Breast epithelium (tissue), 4 donors: Measurements from ENCODE around the gene AKR1C4. TPM values are rescaled to one million over a fixed set of nuclear protein-coding genes. Genes with fewer than 3 reads are reported as not detected.

ENCODE experiments used
- DNase-seq, 2 donors: peaks; one replicate each; pipeline ENCODE4 v3.0.0-alpha.2; 2019; ENCODE audit warnings: low spot score in 2 of 2
- H3K27ac ChIP-seq, 2 donors: fragments of 200-600 bp; sonication (generic) in 1 of 2; one replicate each; pipeline ENCODE4 v1.5.1; 2016 to 2019; ENCODE audit warnings: mild to moderate bottlenecking in 1 of 2
- H3K27me3 ChIP-seq, 2 donors: fragments of 200-600 bp; sonication (generic) in 1 of 2; one replicate each; pipeline versions ENCODE4 v1.5.1 to v1.6.0; 2017 to 2019; ENCODE audit warnings: control low read depth in 1 of 2, mild to moderate bottlenecking in 1 of 2
- H3K36me3 ChIP-seq: fragments of 200-600 bp; one replicate; pipeline ENCODE4 v1.5.1; 2019
- H3K4me1 ChIP-seq, 2 donors: fragments of 200-600 bp; sonication (generic); one replicate each; pipeline ENCODE4 v1.5.1; 2016 to 2019; ENCODE audit warnings: control low read depth in 1 of 2
- H3K4me3 ChIP-seq, 3 donors: fragments of 200-600 bp; sonication (generic); 1 replicate in 2 of 3; 2 replicates in 1 of 3; pipeline ENCODE4 v1.5.1; 2016 to 2019; ENCODE audit warnings: mild to moderate bottlenecking in 3 of 3, moderate library complexity in 2 of 3
- H3K9me3 ChIP-seq, 2 donors: fragments of 200-600 bp; sonication (generic) in 1 of 2; one replicate each; pipeline ENCODE4 v1.5.1; 2016 to 2019; ENCODE audit warnings: control low read depth in 1 of 2
- CTCF ChIP-seq, 3 donors: fragments of 450-650 bp; IDR thresholded peaks; one replicate each; pipeline ENCODE4 v1.5.1; 2016 to 2017; ENCODE audit warnings: antibody characterized with exemption in 3 of 3, mild to moderate bottlenecking in 3 of 3, moderate library complexity in 3 of 3
- POLR2A ChIP-seq: fragments of 450-650 bp; IDR thresholded peaks from one replicate; pipeline ENCODE4 v1.6.1; 2016; ENCODE audit warnings: antibody characterized with exemption, mild to moderate bottlenecking, moderate library complexity
- POLR2AphosphoS5 ChIP-seq, 3 donors: sonication (generic); formaldehyde crosslinking; IDR thresholded peaks; one replicate each; pipeline ENCODE4 v1.6.1; 2017; ENCODE audit warnings: antibody characterized with exemption in 3 of 3
- intact Hi-C: fragments of 100-400 bp; cut with DNase I; formaldehyde crosslinking; loops from one replicate; pipeline ENCODE4 v1.15.1; 2023; ENCODE audit warnings: low total_unique reads
- total RNA-seq, 3 donors: library from RNA; depleted of rRNA; stranded (reverse); fragments of >200 nt; gene quantifications; one replicate each; pipeline ENCODE4 v1.1.0, GENCODE V29; 2016

AKR1C4 gene
- total RNA-seq, 3 donors from 2014 or later = not detected

DNA sequence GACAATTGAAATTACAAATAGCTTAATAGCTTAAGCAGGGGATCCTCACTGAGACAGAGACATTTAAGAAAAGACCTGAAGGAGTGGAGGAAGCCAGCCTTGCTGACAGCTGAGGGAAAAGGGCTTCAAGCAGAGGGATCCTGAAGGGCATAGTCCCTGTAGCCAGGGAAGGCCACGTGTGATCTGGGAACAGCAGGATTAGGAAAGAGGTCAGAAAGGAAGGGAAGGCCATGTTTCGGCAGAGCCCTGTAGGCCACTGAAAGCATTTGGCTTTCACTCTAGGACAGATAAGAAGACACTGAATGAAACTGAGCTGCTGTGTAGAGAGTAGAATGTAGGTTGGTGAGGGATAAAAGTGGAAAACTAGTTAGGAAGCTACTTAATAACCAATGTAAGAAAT is 8.3 kb upstream of the AKR1C4 start:
- Histone ChIP-seq H3K27me3 (no peaks in the 10 kb centered on the region), H3K4me3 (no peak overlapping the region), H3K27ac (no peak overlapping the region), H3K4me1 (no peaks in the 10 kb centered on the region), H3K9me3 (no peaks in the 10 kb centered on the region), H3K36me3 (no peaks in the 10 kb centered on the region)
- TF ChIP-seq CTCF (IDR thresholded peaks at IDR 0.05) (no peak), POLR2AphosphoS5 (IDR thresholded peaks at IDR 0.05) (no peak), POLR2A (no peak)
- intact Hi-C loops = loop anchor here (10.0 kb wide), 1 partner anchor 794 kb away; no protein-coding TSS in a partner anchor
- no peak for DNase-seq

DNA sequence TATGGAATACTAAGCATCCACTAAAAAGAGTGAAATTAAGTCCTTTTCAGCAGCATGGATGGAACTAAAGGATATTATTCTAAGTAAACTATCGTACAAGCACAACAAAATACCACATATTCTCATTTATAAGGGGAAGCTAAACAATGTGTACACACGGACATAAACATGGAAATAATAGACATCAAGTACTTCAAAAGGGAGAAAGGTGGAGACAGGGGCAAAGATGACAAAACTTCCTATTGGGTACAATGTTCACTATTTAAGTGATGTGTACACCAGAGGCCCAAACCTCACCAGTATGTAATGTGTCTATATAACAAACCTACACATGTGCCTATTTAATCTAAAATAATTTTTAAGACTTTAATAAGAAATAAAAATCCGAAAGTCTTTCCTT is 2.2 kb upstream of the AKR1C4 start:
- H3K36me3 ChIP-seq = no peaks in the 10 kb centered on the region
- no peaks in the 10 kb centered on the region for H3K9me3 ChIP-seq
- intact Hi-C loops = no loop called here
- no peaks in the 10 kb centered on the region for H3K27me3 ChIP-seq
- no peaks in the 10 kb centered on the region for H3K4me1 ChIP-seq
- H3K4me3 ChIP-seq = no peak overlapping the region
- no peak for DNase-seq
- TF ChIP-seq CTCF (IDR thresholded peaks at IDR 0.05) = no peak
- TF ChIP-seq POLR2A = no peak
- no peak for TF ChIP-seq POLR2AphosphoS5 (IDR thresholded peaks at IDR 0.05)
- no peak overlapping the region for H3K27ac ChIP-seq

GRCh38 chr10:5195727-5196374 is 786 bp upstream of the AKR1C4 start:
- Histone ChIP-seq H3K4me3 (no peak overlapping the region), H3K27me3 (no peaks in the 10 kb centered on the region), H3K27ac (no peak overlapping the region), H3K9me3 (peaks cover 0 to 2% of the 10 kb centered on the region in 2 donors), H3K4me1 (no peaks in the 10 kb centered on the region), H3K36me3 (no peaks in the 10 kb centered on the region)
- no peak for DNase-seq
- no peak for TF ChIP-seq POLR2AphosphoS5 (IDR thresholded peaks at IDR 0.05)
- TF ChIP-seq CTCF (IDR thresholded peaks at IDR 0.05) = no peak
- intact Hi-C loops = no loop called here

DNA sequence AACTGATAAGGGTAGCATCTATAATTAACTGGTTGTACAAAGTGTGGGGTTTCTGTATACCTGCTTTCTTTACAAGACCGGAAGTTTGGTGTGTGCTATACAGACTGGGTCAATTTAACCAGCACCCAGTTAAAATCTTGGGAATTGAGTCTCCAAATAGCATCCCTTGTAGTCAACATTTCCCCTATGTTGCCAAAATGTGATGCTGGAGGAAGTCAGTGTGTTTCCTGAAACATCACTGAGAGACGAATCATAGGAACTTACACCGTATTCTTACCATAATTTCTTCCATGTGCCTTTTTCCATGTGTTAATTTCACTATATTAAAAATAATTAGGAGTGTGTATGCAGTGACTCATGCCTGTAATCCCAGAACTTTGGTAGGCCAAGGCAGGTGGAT is 1.7 kb downstream of the AKR1C4 start:
- TF ChIP-seq CTCF (IDR thresholded peaks at IDR 0.05) = no peak
- TF ChIP-seq POLR2AphosphoS5 (IDR thresholded peaks at IDR 0.05) = no peak
- no peak for TF ChIP-seq POLR2A
- no peaks in the 10 kb centered on the region for H3K36me3 ChIP-seq
- H3K4me1 ChIP-seq = no peaks in the 10 kb centered on the region
- H3K4me3 ChIP-seq = no peak overlapping the region
- DNase-seq = no peak
- intact Hi-C loops = no loop called here
- no peaks in the 10 kb centered on the region for H3K27me3 ChIP-seq
- H3K9me3 ChIP-seq = peaks cover 6 to 26% of the 10 kb centered on the region in 2 donors
- no peak overlapping the region for H3K27ac ChIP-seq

DNA sequence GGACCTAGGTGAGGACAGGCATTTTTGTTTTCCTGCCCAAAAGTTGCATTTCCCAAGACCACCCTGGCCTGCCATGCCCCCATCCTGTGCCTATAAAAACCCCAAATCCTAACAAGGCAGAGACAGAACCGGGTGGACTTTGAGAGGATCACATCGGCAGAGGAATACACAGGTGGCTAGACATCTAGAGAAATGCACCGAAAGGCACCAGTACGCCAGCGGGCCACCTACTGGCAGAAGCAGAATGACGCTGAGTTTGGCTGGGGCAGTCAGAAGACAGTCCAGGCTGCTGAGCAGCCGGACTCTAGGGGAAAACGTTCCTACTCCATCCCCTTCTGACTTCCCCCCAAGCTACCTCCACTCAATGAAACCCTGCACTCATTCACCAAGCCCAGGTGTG is 2.8 kb downstream of the AKR1C4 start:
- H3K27me3 ChIP-seq = no peaks in the 10 kb centered on the region
- H3K27ac ChIP-seq = no peak overlapping the region
- H3K4me3 ChIP-seq = no peak overlapping the region
- no peaks in the 10 kb centered on the region for H3K4me1 ChIP-seq
- peaks cover 10 to 31% of the 10 kb centered on the region in 2 donors for H3K9me3 ChIP-seq
- DNase-seq = no peak
- no peak for TF ChIP-seq POLR2AphosphoS5 (IDR thresholded peaks at IDR 0.05)
- TF ChIP-seq CTCF (IDR thresholded peaks at IDR 0.05) = no peak
- no peak for TF ChIP-seq POLR2A
- H3K36me3 ChIP-seq = no peaks in the 10 kb centered on the region
- intact Hi-C loops = no loop called here
